Endothelial cell of umbilical vein (primary cell): ENCODE measurements around the gene ABI3BP. TPM values are rescaled to one million over a fixed set of nuclear protein-coding genes. Genes with fewer than 3 reads are reported as not detected.

Experiments
- BruUV-seq: library from RNA; stranded (reverse); fragments of 400-500 nt; replicated peaks from 2 replicates; lab custom pipeline; 2021; lab: Mats Ljungman, UMichigan
- CTCF ChIA-PET: fragments of 300-600, 350-600 bp; sonication (Branson Sonifier 250); formaldehyde crosslinking; loops from one replicate; lab custom pipeline; 2021; ENCODE audit warnings: antibody characterized with exemption, inconsistent platforms; lab: Charles Lee
- POLR2A ChIA-PET: fragments of 300-600, 350-600 bp; sonication (Branson Sonifier 250); formaldehyde crosslinking; loops from one replicate; lab custom pipeline; 2021; ENCODE audit warnings: antibody characterized with exemption, inconsistent platforms; lab: Charles Lee
- DNase-seq: peaks from one replicate; pipeline ENCODE4 v3.0.0-alpha.2; 2011; ENCODE audit warnings: low read depth, low spot score
- FAIRE-seq: peaks from 2 replicates; lab custom pipeline; 2011; peaks lifted over from hg19 to GRCh38; lab: Jason Lieb, UNC
- H2AFZ ChIP-seq: 2 replicates; pipeline ENCODE4 v1.6.0; 2012; ENCODE audit warnings: low read depth, low read length, control low read depth, inconsistent platforms
- H3K27ac ChIP-seq: 2 replicates; pipeline ENCODE4 v1.5.1; 2011; ENCODE audit warnings: low read depth, mild to moderate bottlenecking, control low read depth, low read length, moderate library complexity; ENCODE audit not compliant: insufficient read depth
- H3K27me3 ChIP-seq, 2 experiments: 2 replicates each; pipeline versions ENCODE4 v1.6.0 to v1.6.1; 2011; ENCODE audit warnings: low read length in 2 of 2, mixed read lengths in 1 of 2; ENCODE audit not compliant: control insufficient read depth in 2 of 2, insufficient read depth in 2 of 2
- H3K36me3 ChIP-seq, 2 experiments: 2 replicates in 1 of 2; 3 replicates in 1 of 2; pipeline ENCODE4 v1.5.1; 2011; ENCODE audit warnings: low read length in 2 of 2, mild to moderate bottlenecking in 1 of 2, moderate library complexity in 1 of 2; ENCODE audit not compliant: control insufficient read depth in 2 of 2, insufficient read depth in 2 of 2; ENCODE audit errors: extremely low read depth in 1 of 2
- H3K4me1 ChIP-seq: 3 replicates; pipeline ENCODE4 v1.5.1; 2011; ENCODE audit warnings: mild to moderate bottlenecking, low read length; ENCODE audit not compliant: control insufficient read depth, insufficient read depth; ENCODE audit errors: extremely low read depth
- H3K4me2 ChIP-seq: 2 replicates; pipeline ENCODE4 v1.6.1; 2011; ENCODE audit warnings: low read length, control low read depth, mixed read lengths; ENCODE audit not compliant: insufficient read depth
- H3K4me3 ChIP-seq, 3 experiments: fragments of 200-600 bp in 1 of 3; sonication (generic), shearing (Covaris generic) in 1 of 3; replicated peaks in 1 of 3; 2 replicates each; pipeline ENCODE4 v1.5.1; 2011 to 2016; ENCODE audit warnings: control low read depth in 3 of 3, low read length in 3 of 3, mild to moderate bottlenecking in 2 of 3, inconsistent platforms in 1 of 3, low read depth in 1 of 3, moderate library complexity in 1 of 3; ENCODE audit not compliant: insufficient read depth in 1 of 3
- H3K79me2 ChIP-seq: 2 replicates; pipeline ENCODE4 v1.6.0; 2012; ENCODE audit warnings: low read length, inconsistent platforms; ENCODE audit not compliant: control insufficient read depth, insufficient read depth
- H3K9ac ChIP-seq: replicated peaks from 2 replicates; pipeline ENCODE3; 2011; ENCODE audit warnings: low read length, control low read depth; ENCODE audit not compliant: insufficient read depth; ENCODE audit errors: extremely low read depth
- H3K9me1 ChIP-seq: replicated peaks from 3 replicates; pipeline ENCODE4 v1.6.0; 2011; ENCODE audit warnings: mild to moderate bottlenecking, low read length; ENCODE audit not compliant: control insufficient read depth, insufficient read depth; ENCODE audit errors: extremely low read depth
- H3K9me3 ChIP-seq: replicated peaks from 2 replicates; pipeline ENCODE4 v1.5.1; 2012; ENCODE audit warnings: low read length, inconsistent platforms; ENCODE audit not compliant: control insufficient read depth, insufficient read depth
- H4K20me1 ChIP-seq: replicated peaks from 2 replicates; pipeline ENCODE3; 2011; ENCODE audit warnings: mild to moderate bottlenecking, low read length; ENCODE audit not compliant: control insufficient read depth, insufficient read depth; ENCODE audit errors: extremely low read depth
- FOS ChIP-seq: IDR thresholded peaks from 2 replicates; pipeline ENCODE4 v1.6.1; 2011; ENCODE audit warnings: mild to moderate bottlenecking, low read length, moderate library complexity, borderline replicate concordance; ENCODE audit not compliant: insufficient read depth
- JUN ChIP-seq: IDR thresholded peaks from 2 replicates; pipeline ENCODE4 v1.6.1; 2011; ENCODE audit warnings: borderline replicate concordance, low read depth; ENCODE audit not compliant: insufficient read length, insufficient read depth
- MAX ChIP-seq: IDR thresholded peaks from 2 replicates; pipeline ENCODE4 v1.6.1; 2011; ENCODE audit not compliant: insufficient read depth, insufficient read length
- POLR2A ChIP-seq: IDR thresholded peaks from 2 replicates; pipeline ENCODE4 v1.6.1; 2012; ENCODE audit warnings: low read depth, mild to moderate bottlenecking, control low read depth, low read length
- dilution Hi-C: fragments of 300-500 bp; cut with MboI; formaldehyde crosslinking; loops from one replicate; pipeline ENCODE4 v1.15.0; 2019; ENCODE audit warnings: low sequenced_read_pairs; ENCODE audit not compliant: extremely low pct_ligation_motif_present
- intact Hi-C: fragments of 100-400 bp; cut with micrococcal nuclease; formaldehyde crosslinking; loops from one replicate; pipeline ENCODE4 v1.10.0; 2022
- polyA plus RNA-seq, 4 experiments: library from polyadenylated mRNA; depleted of rRNA in 3 of 4; stranded (reverse) in 3 of 4; unstranded in 1 of 4; fragments of >200 nt; gene quantifications; 2 replicates each; pipeline versions ENCODE4 v1.2.1 to v1.2.3, GENCODE V29; 2011 to 2012; ENCODE audit warnings: missing spikeins in 1 of 4
- total RNA-seq: library from RNA; stranded (reverse); gene quantifications from 2 replicates; pipeline ENCODE4 v1.2.3, GENCODE V29; 2021

ABI3BP gene
- total and polyA plus RNA-seq, 2 donors (not counting 3 experiments of a cell fraction or from before 2014, with no cell fraction given), result 78.1 to 106 TPM

GRCh38 chr3:101010296-101010695, 17.1 kb upstream of the ABI3BP start:
- Histone ChIP-seq H3K4me2 (no peak overlapping the region), H3K9me3 (peaks cover 1% of the 10 kb centered on the region), H3K4me3 (no peak overlapping the region), H3K27ac (no peak overlapping the region), H3K36me3 (no peaks in the 10 kb centered on the region), H3K27me3 (no peaks in the 10 kb centered on the region), H3K4me1 (peaks cover 7% of the 10 kb centered on the region), H2AFZ (no peak overlapping the region), H3K9me1 (no peaks in the 10 kb centered on the region), H3K79me2 (no peaks in the 10 kb centered on the region), H4K20me1 (no peaks in the 10 kb centered on the region), H3K9ac (no peak overlapping the region)
- no TSS peak for BruUV-seq
- DNase-seq, result peak; percentile 27
- TF ChIP-seq POLR2A (no peak), FOS (peak; percentile 15)
- FAIRE-seq, result no peak
- intact Hi-C loops, result no loop called here
- ChIA-PET POLR2A (no interaction called here), CTCF (interaction anchor here (0.8 to 1.1 kb wide), 5 partner anchors 11 to 185 kb away, joined by 3 to 5 read pairs (median 3); no protein-coding TSS in a partner anchor)
- dilution Hi-C loops, result no loop called here

GRCh38 chr3:101009386-101009785, 16.2 kb upstream of the ABI3BP start:
- Histone ChIP-seq H3K4me3 (no peak overlapping the region), H3K79me2 (no peaks in the 10 kb centered on the region), H4K20me1 (no peaks in the 10 kb centered on the region), H3K4me2 (no peak overlapping the region), H3K9me3 (peaks cover 1% of the 10 kb centered on the region), H3K27me3 (no peaks in the 10 kb centered on the region), H3K9me1 (no peaks in the 10 kb centered on the region), H3K27ac (no peak overlapping the region), H3K36me3 (no peaks in the 10 kb centered on the region), H2AFZ (no peak overlapping the region), H3K9ac (no peak overlapping the region), H3K4me1 (peaks cover 7% of the 10 kb centered on the region)
- dilution Hi-C loops (no loop called here), intact Hi-C loops (no loop called here)
- ChIA-PET POLR2A (no interaction called here), CTCF (no interaction called here)
- BruUV-seq, result no TSS peak
- TF ChIP-seq MAX (no peak), JUN (no peak), POLR2A (no peak), FOS (peak; percentile 32)
- no peak for DNase-seq
- FAIRE-seq, result no peak
